Heart right ventricle (tissue), 16 donors: ENCODE data around the gene PXK. TPM values are rescaled to one million over a fixed set of nuclear protein-coding genes. Genes with fewer than 3 reads are reported as not detected.

Experiments used
- ATAC-seq, 8 donors: fragments of 200-7000 bp; cut with Tn5 transposase; one replicate each; pipeline ENCODE4 v1.9.1; 2020; ENCODE audit warnings: mild to moderate bottlenecking in 8 of 8, moderate library complexity in 8 of 8, moderate number of reproducible peaks in 1 of 8
- DNase-seq, 2 donors: peaks; one replicate each; pipeline ENCODE4 v3.0.0-alpha.2; 2020
- H3K27ac ChIP-seq, 10 donors: fragments of 200-600 bp; sonication (generic) in 2 of 10; one replicate each; pipeline versions ENCODE4 v1.5.0 to v1.8.0; 2020 to 2022; ENCODE audit warnings: mild to moderate bottlenecking in 3 of 10
- H3K27me3 ChIP-seq, 7 donors: fragments of 200-600 bp; one replicate each; pipeline ENCODE4 v1.8.0; 2021 to 2022; ENCODE audit warnings: mild to moderate bottlenecking in 2 of 7
- H3K36me3 ChIP-seq, 9 donors: fragments of 200-600 bp; sonication (generic) in 1 of 9; one replicate each; pipeline versions ENCODE4 v1.5.0 to v1.8.0; 2020 to 2022; ENCODE audit warnings: mild to moderate bottlenecking in 2 of 9
- H3K4me1 ChIP-seq, 9 donors: fragments of 200-600 bp; sonication (generic) in 1 of 9; one replicate each; pipeline versions ENCODE4 v1.5.0 to v1.8.0; 2020 to 2022; ENCODE audit warnings: mild to moderate bottlenecking in 4 of 9
- H3K4me3 ChIP-seq, 10 donors: fragments of 200-600 bp; sonication (generic) in 2 of 10; one replicate each; pipeline versions ENCODE4 v1.5.0 to v1.8.0; 2020 to 2022; ENCODE audit warnings: mild to moderate bottlenecking in 7 of 10, moderate library complexity in 2 of 10
- H3K9me3 ChIP-seq, 11 donors: fragments of 200-600 bp in 10 of 11; sonication (generic) in 2 of 11; one replicate each; pipeline versions ENCODE4 v1.5.0 to v1.8.0; 2013 to 2022; ENCODE audit warnings: mild to moderate bottlenecking in 2 of 11, control low read depth in 1 of 11, moderate library complexity in 1 of 11
- CTCF ChIP-seq, 9 donors: fragments of 200-600 bp; sonication (generic) in 2 of 9; IDR thresholded peaks; one replicate each; pipeline versions ENCODE4 v1.5.0 to v1.8.0; 2021 to 2022; ENCODE audit warnings: antibody characterized with exemption in 9 of 9, mild to moderate bottlenecking in 5 of 9, moderate library complexity in 1 of 9
- WGBS, 2 donors: extraction: QIAGEN DNeasy Blood & Tissue Kit; methylation state at CpG; one replicate each; pipeline ENCODE4 v1.1.7; 2013; ENCODE audit warnings: inconsistent platforms in 1 of 2; 5-methylcytosine and 5-hydroxymethylcytosine counted together
- intact Hi-C, 10 donors: fragments of 100-400 bp; cut with DNase I; formaldehyde crosslinking; loops; one replicate each; pipeline versions ENCODE4 v1.11.1 to v1.14.2; 2022
- polyA plus RNA-seq, 2 donors: library from polyadenylated mRNA; stranded (reverse); fragments of 200-250 nt; gene quantifications; one replicate each; pipeline ENCODE4 v1.2.3, GENCODE V29; 2013
- total RNA-seq, 10 donors: library from RNA; stranded (reverse); fragmentation: NEBNext Ultra II Directional in 3 of 10; extraction: Animal tissue kit (Norgen Biotek cat#: 25700) in 3 of 10; gene quantifications; one replicate each; pipeline versions ENCODE4 v1.2.1 to v1.2.4, GENCODE V29; 2021 to 2023
- donor health status: Arrhythmogenic right ventricular cardiomyopathy.
- donor health status: ischemic (EF 13 %, LVEDD 7.1; RV severe dilation, severe dysfunction).
- donor health status: healthy with polysubstance abuse.
- donor health status: DM: no; HTN: yes; CAD: no.
- donor health status: DM: no; HTN: no; CAD: no.
- donor health status: ischemic (EF 25% LVEDD 6.9; RV normal size, moderate dysfunction).
- donor health status: ischemic (EF 25% LVEDD 5.7; RV mildly dilated, moderate dysfunction).
- donor health status: healthy.
- donor health status: DM: yes; HTN: yes; CAD: no.
- donor health status: Ischemic cardiomyopathy.
- donor health status: ischemic (EF 35%, LVEDD 5.7; RV mildly dilated, moderate dysfunction).
- donor health status: nonischemic (EF 11% LVEDD 7.7; RV severe dilation, severe dysfunction).
- donor health status: DM: yes; HTN: yes; CAD: no.
- donor health status: PGD.
- donor health status: ischemic (EF 29% LVEDD 5.4; RV normal size, mild dysfunction).
- donor health status: nonischemic (EF 23%, LVEDD 6.1; RV moderate dilation, normal function).

PXK gene
- total and polyA plus RNA-seq, 12 donors: 5.6 to 16.3 (median 10.8) TPM

- H3K9me3 ChIP-seq: no peaks in the 10 kb centered on the region
- peaks cover 0 to 29% (median 10%) of the 10 kb centered on the region in 9 donors for H3K36me3 ChIP-seq
- H3K4me1 ChIP-seq: peaks cover 0 to 34% (median 14%) of the 10 kb centered on the region in 9 donors
- DNase-seq (no peak), ATAC-seq (no peak)
- H3K4me3 ChIP-seq: no peak overlapping the region
- no peak for TF ChIP-seq CTCF (IDR thresholded peaks at IDR 0.05)
- intact Hi-C loops: loop anchor here in 6 of 10 donors (5.0 to 10.0 kb wide), 7 partner anchors 90 to 212 kb away; partner anchors contain the start of gene ACOX2 (in 1 of the 6)
- 71 to 76% methylated on average over 1 of the region's 1 CpG for WGBS, 2 donors
- H3K27me3 ChIP-seq: no peaks in the 10 kb centered on the region
- H3K27ac ChIP-seq: no peak overlapping the region
These were observed 9.9 kb upstream of the PXK start for GRCh38 chr3:58322793-58323192.

GRCh38 chr3:58323529-58324390 is 8.9 kb upstream of the PXK start:
- 90 to 94% methylated on average over 3 of the region's 3 CpGs for WGBS, 2 donors
- intact Hi-C loops: loop anchor here in 6 of 10 donors (5.0 to 10.0 kb wide), 7 partner anchors 89 to 211 kb away; partner anchors contain the start of gene ACOX2 (in 1 of the 6)
- H3K4me1 ChIP-seq: peaks cover 0 to 30% (median 14%) of the 10 kb centered on the region in 9 donors
- DNase-seq: no peak
- ATAC-seq: no peak
- no peaks in the 10 kb centered on the region for H3K9me3 ChIP-seq
- peak overlapping the region in 1 of 10 donors; percentile 8 for H3K27ac ChIP-seq
- H3K4me3 ChIP-seq: no peak overlapping the region
- H3K36me3 ChIP-seq: peaks cover 0 to 19% (median under 1%) of the 10 kb centered on the region in 9 donors
- TF ChIP-seq CTCF (IDR thresholded peaks at IDR 0.05): no peak
- no peaks in the 10 kb centered on the region for H3K27me3 ChIP-seq

- Histone ChIP-seq H3K36me3 (peaks cover 0 to 10% (median 0%) of the 10 kb centered on the region in 9 donors), H3K27ac (peak overlapping the region in 7 of 10 donors; percentile 16 to 72 (median 36)), H3K27me3 (no peaks in the 10 kb centered on the region), H3K4me1 (peaks cover 0 to 25% (median 14%) of the 10 kb centered on the region in 9 donors), H3K9me3 (no peaks in the 10 kb centered on the region), H3K4me3 (no peak overlapping the region)
- no peak for DNase-seq
- 75 to 82% methylated on average over 7 of the region's 7 CpGs for WGBS, 2 donors
- ATAC-seq: no peak
- intact Hi-C loops: loop anchor here in 6 of 10 donors (5.0 to 10.0 kb wide), 7 partner anchors 88 to 210 kb away; partner anchors contain the start of gene ACOX2 (in 1 of the 6)
- TF ChIP-seq CTCF (IDR thresholded peaks at IDR 0.05): no peak
These were observed 8.0 kb upstream of the PXK start for GRCh38 chr3:58324391-58325390.
